ENCODE results near the gene STX8. TPM values are rescaled to one million over a fixed set of nuclear protein-coding genes. Genes with fewer than 3 reads are reported as not detected.

STX8 gene
- total RNA-seq, 1 donor from 2014 or later, result 63.6 TPM

DNA sequence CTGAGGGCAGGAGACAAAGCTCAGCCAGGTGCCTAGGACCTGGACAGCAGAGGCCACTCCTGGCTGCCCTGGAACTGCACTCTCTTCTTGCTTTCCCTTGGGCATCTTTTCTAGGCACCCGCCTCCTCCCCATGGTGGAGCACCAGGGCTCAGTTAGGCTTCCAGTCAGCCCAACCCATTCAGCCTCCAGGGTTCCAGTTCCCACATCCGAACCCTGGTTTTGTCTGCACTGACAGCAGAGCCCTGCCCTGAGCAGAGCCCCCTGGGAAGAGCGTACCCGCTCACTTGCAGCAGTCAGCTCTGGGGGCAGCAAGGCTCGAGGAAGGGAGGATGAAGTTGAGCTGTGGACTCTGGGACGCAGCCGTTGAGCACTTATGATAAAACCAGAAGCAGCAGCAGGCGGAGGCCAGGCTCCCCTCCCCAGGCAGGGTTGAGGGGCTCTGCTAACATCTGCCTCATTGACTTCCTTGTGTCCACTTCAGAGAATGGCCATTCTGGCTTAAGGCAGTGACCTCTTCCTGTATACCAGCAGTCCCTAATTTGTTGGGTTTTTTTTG lies 341.2 kb downstream of the STX8 start:
- no peak for DNase-seq (ENCODE audit: low spot score in 2 of 2)

GRCh38 chr17:9233761-9234160 lies 341.9 kb downstream of the STX8 start:
- DNase-seq (ENCODE audit: low spot score in 2 of 2), result no peak
- no peak for FAIRE-seq

More for the DNA sequence above, 341.2 kb downstream of the STX8 start:
- FAIRE-seq, result no peak

- FAIRE-seq (no peak), DNase-seq (ENCODE audit: low spot score in 2 of 2) (no peak)
Observed at GRCh38 chr17:9233271-9233599, 342.4 kb downstream of the STX8 start.

DNA sequence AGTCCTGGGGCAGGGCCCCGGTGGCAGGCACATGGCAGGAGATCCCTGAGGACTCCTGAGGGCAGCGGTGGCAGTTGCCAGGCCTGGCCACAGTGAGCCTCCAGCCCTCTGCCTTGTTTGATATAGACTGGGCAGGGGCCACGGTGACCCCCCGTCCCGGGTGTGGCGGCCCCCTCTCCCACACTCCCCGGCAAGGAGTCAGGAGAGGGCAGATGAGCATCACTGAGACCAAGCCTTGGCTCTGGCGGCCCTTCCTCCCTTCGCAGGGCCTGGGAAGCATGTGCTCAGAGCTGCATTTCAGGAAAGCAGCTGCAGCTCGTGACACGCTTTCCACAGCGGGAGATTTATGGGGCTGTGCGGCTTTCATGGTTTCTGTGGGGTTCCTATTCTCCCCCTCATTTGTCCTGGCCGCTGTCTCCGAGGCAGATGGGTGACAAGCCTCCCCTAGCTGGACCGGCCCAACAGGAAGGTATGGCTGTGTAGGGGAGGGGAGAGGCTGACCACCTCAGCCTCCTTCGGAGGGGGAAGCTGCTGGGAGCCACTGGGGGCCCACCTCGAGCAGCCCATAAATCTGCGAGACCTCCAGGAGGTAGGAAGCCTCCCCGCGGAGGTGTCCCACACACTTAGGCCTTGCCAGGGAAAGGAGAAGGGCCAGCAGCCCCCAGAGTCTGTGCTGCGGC lies 342.9 kb downstream of the STX8 start:
- FAIRE-seq (no peak), DNase-seq (ENCODE audit: low spot score in 2 of 2) (no peak)

DNA sequence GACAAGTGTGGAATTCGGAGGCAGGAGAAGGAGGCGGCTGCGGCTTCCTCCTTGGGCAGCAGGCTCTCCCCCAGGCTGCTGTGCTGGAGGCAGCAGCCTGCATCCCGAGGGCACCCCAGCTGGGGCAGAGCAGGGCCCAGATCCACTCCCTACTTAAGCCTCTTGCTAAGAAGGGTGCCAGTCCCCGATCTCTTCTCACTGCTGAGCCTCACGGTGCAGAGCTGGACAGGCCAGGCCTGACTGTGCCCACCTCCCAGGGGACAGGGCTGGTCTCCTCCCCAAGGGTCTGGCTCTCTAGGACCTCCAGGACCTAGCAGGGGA lies 343.5 kb downstream of the STX8 start:
- FAIRE-seq, result no peak
- no peak for DNase-seq (ENCODE audit: low spot score in 2 of 2)

DNA sequence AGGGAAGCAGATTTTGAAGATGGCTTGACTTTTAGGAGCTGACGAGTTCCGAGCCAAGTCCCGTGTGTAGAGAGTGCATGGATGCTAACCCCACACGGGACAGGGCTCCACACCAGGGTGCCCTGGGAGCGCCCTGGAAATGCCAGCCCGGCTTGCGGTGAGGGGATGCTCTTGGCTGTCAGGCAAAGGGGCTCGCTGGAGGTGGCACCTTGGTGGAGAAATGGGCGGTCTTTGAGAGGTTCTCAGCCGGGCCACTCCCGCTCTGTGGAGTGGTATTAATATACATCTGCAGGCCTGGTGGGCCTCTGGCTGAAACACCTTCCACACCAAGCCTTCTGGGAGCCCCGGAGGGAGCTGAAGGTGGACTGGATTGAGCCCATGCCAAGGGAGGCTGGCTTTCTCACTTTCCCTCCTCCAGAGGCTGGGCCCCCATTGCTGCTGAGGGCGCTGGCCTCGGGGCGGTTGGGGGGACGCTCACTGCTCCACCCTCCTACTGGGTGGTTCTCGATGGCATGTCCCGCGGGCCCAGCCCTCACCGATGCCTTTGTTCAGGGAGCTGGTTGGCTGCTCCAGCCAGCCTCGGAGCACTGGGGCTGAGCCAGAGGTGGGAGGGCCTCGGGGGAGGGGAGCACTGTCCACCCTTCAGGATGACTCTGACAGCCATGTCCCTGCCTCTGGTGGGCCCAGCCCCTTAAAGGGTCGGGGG lies 344.0 kb downstream of the STX8 start:
- FAIRE-seq (no peak), DNase-seq (ENCODE audit: low spot score in 2 of 2) (no peak)

DNA sequence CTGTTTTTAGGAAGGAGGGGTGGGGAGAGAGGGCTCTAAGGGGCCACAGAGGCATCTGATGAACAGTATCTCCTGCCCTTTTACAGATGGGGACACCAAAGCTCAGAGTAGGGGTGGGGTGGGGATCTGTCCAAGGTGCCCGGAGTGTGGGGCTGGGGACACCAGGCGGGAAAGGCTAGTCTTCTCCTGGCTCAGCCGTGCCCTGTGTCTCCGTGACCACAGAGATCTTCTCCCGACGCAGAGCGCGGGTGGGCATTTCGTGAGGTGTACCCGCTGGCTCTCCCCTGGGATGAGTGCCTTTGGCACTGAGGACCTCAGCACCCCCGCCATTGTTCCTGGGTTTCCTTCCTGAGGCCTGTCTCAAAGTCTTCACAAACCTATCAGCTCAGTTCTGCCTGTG lies 344.8 kb downstream of the STX8 start:
- no peak for DNase-seq (ENCODE audit: low spot score in 2 of 2)
- no peak for FAIRE-seq

GRCh38 chr17:9230346-9230745 lies 345.3 kb downstream of the STX8 start:
- no peak for DNase-seq (ENCODE audit: low spot score in 2 of 2)
- FAIRE-seq, result no peak

DNA sequence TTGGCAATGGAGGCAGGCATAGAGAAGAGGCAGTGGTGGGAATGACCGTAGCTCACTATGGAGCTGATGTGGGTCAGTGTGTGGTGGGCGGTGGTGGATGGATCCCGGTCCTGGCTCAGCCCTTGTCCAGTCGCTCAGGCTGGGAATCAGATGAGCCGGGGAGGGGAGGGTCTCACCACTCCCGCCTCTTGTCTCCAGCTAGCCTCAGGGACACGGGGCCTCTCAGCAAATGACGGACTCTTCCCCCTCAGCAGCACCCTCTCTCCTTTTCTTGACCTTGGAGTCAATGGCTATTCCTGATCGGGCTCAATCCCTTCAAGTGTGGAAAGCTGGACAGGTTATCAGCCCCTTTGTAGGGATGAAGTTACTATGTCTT lies 345.8 kb downstream of the STX8 start:
- no peak for FAIRE-seq
- no peak for DNase-seq (ENCODE audit: low spot score in 2 of 2)

DNA sequence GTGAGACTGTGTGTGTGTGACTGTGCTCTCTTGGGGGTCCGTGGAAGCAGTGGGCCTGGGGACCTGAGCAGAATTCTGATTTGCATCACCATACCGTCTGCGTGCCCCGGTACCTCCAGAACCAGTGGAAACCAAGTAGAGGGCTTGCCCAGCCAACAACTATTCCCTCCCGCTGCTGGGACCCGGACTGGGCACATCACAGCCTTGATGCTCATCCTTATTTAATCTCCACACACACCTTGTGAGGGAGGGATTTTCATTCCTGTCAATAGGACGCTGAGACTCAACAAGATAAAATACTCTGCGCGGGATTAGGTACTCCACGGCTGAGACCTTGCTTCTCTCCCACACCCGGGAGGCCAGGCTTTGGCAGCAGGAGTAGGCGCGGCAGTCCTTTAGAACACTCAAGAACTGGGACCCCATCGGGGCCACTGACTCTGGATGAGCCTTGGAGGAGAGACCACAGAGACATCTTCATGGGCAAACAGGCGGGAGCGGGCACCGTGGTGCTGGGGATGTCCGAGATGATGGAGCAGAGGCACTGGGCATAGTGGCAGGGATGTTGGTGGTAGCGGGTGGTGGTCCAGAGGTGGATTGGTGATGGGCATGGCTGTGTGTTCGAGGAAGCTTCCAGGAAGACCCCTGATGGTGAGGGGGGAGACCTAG lies 346.3 kb downstream of the STX8 start:
- FAIRE-seq (no peak), DNase-seq (ENCODE audit: low spot score in 2 of 2) (no peak)

GRCh38 chr17:9228408-9229159 lies 347.0 kb downstream of the STX8 start:
- no peak for FAIRE-seq
- DNase-seq (ENCODE audit: low spot score in 2 of 2), result no peak

GRCh38 chr17:9227819-9228407 lies 347.7 kb downstream of the STX8 start:
- no peak for FAIRE-seq
- DNase-seq (ENCODE audit: low spot score in 2 of 2), result no peak

DNA sequence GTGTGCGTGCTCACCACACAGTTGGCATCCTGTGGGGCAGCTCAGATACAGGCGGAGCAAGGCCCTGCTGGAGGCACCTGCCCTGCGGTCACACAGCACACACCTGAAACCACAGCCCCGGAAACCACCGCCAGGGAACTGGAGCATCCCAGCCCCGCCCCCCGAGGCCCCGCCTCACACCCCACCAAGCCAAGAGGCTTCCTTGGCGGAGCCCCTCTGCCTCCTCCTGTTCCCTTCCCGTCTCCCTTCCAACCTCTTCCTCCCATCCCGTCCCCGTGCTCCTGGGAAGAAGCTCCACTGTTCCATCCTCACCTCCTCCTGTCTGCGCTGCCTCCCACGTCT lies 348.9 kb downstream of the STX8 start:
- DNase-seq (ENCODE audit: low spot score in 2 of 2), result no peak
- no peak for FAIRE-seq

GRCh38 chr17:9226130-9226793 lies 349.4 kb downstream of the STX8 start:
- no peak for FAIRE-seq

DNA sequence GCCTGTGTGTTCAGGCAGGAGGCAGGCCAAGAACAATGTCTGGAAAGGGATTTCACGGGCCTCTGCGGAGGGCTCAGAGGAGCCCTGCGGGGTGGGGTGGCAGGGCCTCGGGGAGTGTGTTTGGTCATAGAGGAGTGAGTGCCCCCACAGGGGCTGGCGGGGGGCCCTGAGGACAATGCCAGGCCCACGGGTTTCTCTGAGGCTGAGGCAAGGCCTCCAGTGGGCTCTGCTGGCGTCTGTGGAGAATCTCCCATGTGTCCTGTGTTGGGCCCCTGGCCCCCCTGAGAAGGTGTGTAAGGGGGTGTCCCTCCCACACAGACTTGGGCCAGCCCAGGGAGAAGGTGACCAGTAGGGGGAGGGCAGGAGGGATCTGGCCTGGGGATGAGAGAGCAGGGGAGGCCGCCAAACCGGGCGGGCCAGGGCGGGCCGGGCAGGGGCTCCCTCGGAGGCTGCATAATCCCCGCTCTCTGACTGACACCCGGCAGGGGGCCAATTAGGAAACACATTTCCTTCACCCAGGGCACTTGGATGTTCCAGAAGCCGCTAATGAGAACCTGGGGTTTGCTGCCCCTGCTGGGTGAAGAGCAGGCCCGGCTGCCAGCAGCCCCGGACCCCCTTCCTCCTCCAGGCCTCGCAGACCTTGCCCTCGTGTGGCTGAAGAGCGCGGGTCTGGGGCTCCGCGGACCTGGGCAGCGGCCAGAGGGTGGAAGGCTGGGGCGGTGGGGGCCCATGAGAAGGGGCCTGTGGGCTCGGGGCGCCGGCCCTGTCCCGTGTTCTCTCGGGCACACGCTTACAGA lies 350.1 kb downstream of the STX8 start:
- FAIRE-seq (no peak), DNase-seq (ENCODE audit: low spot score in 2 of 2) (no peak)

More at GRCh38 chr17:9226130-9226793, 349.4 kb downstream of the STX8 start:
- no peak for DNase-seq (ENCODE audit: low spot score in 2 of 2)

DNA sequence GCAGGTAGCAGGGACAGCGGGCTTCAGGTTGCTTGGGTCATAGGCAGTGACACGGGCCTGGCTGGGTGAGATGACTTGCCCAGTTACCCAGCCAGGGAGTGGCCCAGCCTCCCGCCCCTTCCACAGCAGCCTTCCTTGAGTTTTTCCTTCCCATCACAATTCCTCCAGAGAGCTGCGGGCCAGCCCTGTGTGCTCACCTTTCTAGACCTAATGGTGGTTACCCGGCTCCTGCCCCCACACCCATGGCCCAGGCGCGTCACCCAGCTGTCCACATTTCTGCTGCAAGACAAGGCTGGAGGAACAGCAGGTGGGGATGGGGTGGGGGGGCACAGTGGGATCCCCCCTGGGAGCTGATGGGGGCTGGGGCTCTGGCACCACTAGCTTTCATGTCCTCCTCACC lies 351.1 kb downstream of the STX8 start:
- DNase-seq (ENCODE audit: low spot score in 2 of 2), result no peak
- FAIRE-seq, result no peak

DNA sequence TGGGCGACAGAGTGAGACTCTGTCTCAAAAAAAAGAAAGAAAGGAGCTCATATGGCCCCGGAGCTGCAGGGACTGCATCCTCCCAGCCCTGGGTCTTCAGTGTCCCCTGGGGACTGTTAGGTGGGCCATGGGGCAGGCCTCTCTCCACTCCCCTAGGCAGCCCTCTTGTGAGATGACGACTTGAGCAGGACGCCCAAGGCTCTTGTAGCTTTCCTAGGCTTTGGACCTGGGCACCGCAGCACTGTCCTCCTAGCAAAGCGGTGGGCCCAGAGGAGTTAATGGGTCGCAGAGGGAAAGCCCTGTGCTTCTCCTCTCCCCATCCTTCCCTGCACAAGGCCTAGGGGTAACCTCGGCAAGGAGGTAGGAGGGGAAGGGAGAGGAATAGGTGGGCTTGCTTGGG lies 352.1 kb downstream of the STX8 start:
- no peak for FAIRE-seq
- no peak for DNase-seq (ENCODE audit: low spot score in 2 of 2)

GRCh38 chr17:9221922-9222180 lies 353.8 kb downstream of the STX8 start:
- DNase-seq (ENCODE audit: low spot score in 2 of 2) (no peak), FAIRE-seq (no peak)

- no peak for DNase-seq (ENCODE audit: low spot score in 2 of 2)
- FAIRE-seq, result no peak
Observed at GRCh38 chr17:9221147-9221921, 354.3 kb downstream of the STX8 start.

Measured in frontal cortex (tissue), 4 donors.